AG20443 (cell line): ENCODE measurements around the gene PRKN.
"Not testable (repeated sequence)": the region's sequence is repeated elsewhere in the genome, so short reads cannot be mapped to it uniquely, and the experiment has no call there.

Experiments used
- DNase-seq: peaks from one replicate; pipeline ENCODE4 v3.0.0; 2012; ENCODE audit warnings: low spot score, mixed read lengths

The PRKN gene

DNA sequence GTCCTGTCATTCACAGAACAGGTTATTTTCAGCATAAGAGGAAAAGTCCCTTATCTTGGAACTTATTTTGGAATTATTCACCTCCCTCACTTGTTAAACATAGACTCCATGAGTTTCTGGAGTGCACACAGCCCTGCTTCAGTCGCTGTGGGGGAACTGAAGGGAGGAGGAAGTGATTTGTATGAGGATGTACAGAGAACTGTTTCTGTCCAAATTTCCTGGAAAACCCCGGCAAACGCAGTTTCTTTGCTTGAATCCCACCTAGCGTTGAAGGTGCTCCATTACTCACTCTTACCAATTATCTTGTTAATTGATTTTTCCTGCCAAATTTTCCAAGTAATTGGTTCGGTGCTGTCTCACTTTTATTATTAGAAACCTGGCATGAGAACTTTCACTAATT, 1375.7 kb downstream of the PRKN start:
- no peak for DNase-seq

DNA sequence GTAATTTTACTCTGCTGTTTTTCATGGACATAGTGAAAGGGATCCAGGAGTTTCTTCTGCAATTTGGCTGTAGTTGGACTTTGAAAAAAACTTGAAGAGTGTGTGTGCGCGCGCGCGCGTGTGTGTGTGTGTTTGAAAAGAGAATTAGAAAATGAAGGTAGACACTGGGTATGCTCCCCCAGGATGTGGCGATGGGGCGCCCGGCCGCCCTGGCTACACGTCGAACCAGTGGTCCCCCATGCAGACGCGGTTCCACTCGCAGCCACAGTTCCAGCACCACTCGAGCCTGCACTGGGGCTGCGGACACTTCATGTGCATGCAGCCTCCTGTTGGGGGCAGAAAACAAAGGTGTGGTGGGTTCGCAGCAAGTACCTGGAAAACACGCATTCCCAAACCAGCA, 1377.7 kb downstream of the PRKN start:
- DNase-seq, result no peak

DNA sequence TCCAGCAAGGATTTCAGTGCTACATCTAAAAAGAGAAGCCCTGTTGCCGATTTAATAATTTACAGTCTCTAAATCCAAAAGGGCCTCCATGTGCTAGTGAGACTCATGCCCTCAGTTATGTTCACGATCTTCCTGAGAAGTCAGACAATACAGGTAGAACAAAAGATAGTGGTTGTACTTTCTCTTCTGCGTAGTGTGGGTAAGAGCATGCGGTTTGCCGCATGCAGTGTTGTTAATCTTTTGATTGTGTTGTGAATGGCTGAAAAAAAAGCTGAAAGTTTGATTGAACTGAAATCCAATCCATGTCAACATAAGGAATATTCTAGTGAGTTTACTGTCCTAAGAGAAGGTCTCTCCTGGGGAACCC, 1379.0 kb downstream of the PRKN start:
- no peak for DNase-seq

DNA sequence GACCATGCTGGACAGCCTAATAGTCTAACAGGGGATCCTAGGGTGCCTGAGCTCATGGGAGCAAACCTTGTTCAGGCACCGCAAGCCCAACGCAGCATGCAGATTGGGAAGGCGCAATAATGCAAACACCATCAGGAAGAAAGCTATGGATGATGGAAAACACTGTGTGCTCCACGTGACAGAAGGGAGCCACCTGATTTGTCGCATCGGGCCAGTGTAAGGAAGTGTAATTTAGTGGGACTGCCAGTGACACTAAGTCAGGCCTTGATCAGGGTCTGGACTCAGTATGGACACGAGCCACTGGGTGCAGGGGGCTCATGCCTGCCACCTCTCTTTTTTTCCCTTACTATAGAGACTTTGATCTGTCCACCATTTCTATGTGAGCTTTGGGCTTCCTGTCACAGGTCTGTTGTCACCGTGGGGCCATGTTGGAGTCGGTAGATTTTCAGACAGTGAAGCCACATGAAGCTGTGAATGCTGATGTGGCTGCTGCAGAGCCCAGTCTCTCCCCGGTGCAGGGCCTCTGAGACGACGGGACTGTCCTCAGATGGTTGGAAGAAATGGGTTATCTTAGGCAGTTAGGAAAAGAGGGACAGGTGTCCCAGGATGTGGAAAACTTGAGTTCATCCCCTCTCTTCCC, 1379.5 kb downstream of the PRKN start:
- DNase-seq, result no peak

DNA sequence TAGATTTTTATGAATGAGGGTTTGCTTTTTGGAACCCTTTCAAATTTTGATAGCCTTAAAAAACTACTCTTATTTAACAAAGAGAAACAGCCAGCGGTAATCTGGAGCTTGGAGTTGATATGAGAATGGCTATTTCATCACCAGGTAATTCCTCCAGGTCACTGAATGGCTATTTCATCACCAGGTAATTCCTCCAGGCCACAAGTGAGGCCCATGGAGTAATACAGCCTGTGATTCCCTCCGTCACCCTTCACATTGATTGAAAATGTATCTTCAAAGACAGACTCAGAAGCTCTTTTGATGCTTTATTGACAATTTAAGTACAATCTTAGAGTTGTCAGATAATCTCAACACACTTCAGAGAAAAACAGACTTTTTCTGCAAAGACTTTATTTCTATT, 1380.4 kb downstream of the PRKN start:
- DNase-seq, result no peak

DNA sequence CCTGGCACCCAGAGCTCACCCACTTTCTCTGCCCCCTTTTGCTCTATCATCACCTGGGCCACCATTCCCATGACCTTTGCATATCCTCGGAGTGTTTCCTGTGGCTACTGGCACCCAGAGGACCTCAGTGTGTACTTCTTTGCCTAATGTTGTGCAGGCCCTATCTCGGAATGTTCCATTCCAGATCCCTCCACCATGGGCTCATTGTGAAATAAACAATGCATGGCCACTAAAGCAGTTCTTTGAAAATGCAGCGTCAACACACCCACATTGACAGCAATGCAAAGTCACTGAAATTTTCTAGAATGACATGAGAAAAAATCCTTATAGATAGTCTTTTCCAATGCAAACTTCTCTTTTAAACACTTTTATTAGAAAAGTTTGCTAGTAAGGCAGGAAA, 1380.8 kb downstream of the PRKN start:
- no peak for DNase-seq

DNA sequence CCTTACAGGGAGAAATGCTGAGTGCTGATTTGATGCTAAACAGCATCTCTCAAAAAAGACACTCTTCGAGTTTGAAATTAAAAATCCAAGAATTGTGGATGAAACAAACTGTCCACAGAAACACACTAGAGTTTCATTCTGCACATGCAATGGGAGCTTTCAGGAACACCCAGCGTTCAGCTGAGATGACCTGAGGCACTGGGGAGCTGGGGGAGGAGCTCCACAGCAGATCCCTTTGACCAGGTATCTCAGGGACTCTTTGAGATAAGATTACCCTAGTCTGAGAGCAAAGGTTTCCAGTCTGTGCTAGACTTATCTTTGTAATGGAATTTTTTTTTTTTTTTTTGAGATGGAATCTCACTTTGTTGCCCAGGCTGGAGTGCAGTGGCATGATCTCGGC, 1382.9 kb downstream of the PRKN start:
- DNase-seq, result no peak

DNA sequence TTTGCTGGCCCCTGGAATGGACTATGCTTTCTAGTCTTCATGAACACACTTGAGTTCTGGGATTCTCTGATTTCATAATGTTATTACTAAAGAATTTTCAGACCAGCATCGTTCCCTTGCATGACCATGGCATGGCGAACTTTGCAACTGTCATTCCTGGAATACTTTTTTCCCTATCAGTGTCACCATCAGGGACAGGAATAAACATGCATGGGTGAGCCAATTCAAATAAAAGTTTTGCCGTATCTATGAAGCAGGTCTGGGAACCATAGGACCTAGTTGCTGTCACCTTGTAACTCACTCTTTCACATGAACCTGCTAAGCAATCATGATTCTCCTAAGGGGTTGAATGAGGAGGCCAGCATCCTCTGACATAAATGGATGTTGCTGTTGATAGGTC, 1385.5 kb downstream of the PRKN start:
- no peak for DNase-seq

DNA sequence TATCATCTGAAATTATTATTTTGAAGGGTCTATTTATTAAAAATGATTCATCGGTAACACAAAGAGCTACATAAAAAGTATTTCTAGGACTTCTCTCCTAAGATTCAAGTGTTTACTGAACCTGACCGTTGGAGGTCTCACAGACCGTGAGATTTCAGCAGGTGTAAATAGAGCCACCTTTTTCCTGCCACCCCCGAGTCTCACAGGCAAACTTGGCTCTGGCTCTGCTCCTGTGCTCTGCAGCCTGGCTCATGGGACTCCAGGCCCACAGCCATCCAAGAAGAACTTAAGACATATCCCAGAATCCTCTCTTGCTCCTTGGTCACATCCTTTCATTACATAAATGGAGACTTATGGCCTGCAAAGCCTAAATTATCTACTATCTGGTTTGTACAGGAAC, 1385.9 kb downstream of the PRKN start:
- no peak for DNase-seq

DNA sequence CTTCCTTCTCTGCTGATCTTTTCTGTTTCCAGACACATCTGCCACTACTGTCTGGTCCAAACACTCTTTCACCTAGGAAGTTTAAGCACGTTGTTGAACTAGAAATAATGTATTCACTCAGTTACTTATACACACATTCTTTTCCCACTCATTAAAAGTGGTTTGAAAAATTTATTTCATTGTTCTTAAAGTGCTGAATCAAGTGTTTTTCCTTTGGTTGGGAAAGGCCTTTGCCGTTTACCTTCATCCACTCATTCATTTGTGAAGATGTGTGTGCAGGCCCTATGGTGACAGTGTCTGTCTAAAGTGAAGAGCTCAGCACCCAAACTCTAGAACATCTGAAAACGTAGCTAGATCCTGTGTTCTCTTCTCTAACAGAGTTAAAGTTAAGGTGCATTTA, 1389.6 kb downstream of the PRKN start:
- DNase-seq, result no peak

DNA sequence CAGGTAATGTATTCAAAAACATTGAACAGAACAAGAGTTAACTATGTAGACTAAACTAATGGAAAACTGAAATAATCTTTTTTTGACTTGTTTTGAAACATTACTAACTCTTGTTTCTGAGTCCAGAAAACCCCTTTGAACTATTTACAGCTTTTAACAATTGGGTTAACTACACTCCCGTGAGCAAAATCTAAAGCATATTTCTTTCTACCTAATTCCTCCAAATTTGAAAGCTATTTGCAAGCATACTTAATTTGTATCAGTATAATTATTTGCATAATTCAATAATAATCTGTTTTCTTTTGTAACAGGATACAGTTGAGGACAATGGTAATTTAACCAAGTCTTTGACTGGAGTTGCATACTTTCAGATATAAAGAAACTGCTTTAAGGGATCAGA, 1391.1 kb downstream of the PRKN start:
- DNase-seq, result no peak

DNA sequence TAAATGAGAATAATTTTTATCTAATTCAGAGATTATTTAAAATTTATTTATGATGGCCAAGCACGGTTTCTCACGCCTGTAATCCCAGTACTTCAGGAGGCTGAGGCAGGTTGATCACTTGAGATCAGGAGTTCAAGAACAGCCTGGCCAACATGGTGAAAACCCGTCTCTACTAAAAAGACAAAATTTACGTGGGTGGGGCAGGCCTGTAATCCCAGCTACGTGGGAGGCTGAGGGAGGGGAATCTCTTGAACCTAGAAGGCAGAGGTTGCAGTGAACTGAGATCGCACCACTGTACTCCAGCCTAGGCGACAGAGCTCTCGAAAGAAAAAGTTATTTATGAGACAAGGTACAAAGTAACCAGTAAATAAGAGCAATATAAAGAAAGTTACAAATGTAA, 1394.2 kb downstream of the PRKN start:
- no peak for DNase-seq

DNA sequence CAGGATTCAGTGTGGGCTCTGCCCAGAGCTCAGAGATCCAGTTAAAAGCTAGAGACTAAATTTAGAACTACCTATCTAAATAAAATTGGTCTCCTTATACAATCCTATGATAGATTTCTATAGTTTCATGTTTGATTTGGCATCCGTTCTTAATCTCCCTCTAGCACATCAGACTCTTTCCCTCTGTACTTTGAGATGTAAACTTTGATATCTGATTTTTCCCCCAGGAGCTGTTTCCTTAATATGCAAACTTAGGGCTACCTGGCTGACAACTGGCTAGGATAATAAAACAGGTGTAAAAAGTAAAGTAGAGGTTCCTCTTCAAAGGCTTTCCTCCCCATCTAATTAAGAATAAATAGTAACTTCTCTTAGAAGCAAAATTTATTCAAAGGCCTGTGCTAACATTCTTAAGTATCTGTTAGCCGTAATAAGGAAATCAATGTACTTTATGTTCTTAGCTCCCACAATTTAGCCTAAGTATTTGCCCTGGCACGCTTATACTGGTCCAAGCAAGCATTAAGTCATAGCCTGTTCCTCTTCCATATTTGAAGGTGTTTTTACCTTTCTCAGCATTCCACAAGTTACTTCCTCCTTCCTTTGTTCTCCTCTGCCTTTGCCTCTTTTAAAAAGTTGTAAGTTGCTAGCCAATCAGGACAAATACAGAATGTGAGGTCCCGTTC, 1396.0 kb downstream of the PRKN start:
- not testable (repeated sequence) for DNase-seq

DNA sequence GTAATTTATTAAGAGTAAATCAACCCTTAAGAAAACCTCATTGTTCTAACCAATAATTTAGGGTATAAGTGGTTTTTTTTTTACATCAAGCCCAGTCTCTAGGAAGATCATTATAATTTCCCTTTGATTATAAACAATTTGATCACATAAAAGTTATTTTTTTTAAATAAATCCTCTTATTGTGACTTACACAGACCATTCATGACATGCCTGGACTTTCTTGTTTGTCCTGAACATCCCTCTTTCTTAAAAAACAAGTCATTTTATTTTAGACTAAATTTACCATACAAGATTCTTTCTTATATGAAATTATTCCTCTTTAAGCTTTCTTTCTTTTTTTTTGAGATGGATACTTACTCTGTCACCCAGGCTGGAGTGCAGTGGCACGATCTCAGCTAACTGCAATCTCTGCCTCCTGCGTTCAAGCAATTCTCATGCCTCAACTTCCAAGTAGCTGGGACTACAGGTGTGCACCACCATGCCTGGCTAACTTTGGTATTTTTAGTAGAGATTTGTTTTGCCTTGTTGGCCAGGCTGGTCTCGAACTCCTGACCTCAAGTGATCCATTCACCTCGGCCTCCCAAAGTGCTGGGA, 1400.1 kb downstream of the PRKN start:
- DNase-seq, result no peak

DNA sequence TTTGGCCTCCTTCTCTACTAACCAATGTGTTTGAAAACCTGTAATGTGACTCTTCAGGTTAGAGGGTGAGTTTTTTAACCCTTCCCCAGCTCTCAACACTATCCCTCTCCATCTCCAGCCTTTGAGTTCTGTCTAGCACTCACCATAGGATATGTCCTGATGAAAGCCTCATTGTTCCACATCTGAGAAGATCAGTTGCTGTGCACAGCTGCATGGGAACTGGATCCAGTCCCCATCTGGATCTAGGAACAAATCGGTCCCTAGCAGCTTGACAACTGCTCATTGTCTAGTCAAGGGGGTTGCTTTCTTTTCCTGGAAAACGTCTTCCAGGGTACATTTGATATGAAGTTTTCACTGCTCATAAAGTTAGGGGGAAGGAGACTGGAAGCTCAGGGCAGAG, 1408.3 kb downstream of the PRKN start:
- DNase-seq, result no peak

DNA sequence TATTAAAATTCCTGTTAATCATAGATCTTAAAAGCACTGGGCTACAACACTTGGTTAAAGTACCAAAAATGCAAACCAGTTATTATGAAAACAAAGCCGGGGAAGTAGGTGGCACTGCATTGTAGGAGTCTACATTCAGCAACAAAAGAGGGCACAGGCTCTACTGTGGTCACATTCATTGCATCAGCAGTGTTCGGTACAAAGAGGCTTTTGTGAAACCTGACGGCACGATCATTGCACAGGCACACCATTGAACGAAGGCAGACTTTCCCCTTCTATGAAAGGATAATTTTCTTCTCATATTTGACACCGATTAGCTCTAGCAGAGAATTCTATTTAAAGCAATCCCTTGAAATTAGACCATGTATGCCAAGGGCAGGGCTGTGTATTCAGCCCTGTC, 1409.1 kb downstream of the PRKN start:
- no peak for DNase-seq

DNA sequence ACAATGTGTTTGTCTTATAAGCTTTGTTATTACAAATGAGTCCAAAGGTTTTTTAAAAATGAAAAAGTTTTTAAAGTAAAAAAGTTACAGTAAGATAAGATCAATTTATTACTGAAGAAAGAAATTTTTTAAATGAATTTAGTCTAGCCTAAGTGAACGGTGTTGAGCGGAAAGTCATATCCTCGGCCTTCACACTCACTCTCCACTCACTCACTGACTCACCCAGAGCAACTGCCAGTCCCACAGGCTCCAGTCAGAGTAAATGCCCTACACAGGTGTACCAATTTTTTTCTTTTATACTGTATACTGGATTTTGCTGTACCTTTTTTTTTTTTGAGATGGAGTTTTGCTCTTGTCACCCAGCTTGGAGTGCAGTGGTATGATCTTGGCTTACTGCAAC, 1411.0 kb downstream of the PRKN start:
- no peak for DNase-seq

DNA sequence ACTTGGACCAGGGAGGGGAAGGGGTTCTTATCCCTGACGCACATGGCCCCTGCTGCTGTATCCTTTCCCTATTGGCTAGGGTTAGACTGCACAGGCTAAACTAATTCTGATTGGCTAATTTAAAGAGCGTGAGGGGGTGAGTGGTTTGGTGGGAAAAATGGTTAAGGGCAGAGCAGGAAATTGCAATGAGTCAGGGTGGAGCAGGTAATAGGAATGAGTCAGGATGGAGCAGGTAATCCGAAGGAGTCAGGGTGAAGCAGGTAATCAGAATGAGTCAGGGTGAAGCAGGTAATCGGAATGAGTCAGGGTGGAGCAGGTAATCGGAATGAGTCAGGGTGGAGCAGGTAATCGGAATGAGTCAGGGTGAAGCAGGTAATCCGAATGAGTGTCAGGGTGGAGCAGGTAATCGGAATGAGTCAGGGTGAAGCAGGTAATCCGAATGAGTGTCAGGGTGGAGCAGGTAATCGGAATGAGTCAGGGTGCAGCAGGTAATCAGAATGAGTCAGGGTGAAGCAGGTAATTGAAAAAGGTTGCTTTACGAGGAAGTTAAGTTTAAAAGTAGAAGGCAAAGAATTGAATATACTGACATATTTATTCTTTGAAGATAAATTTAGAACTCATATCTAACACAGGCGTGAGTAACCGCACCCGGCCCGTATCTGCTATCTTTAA, 1412.2 kb downstream of the PRKN start:
- not testable (repeated sequence) for DNase-seq

DNA sequence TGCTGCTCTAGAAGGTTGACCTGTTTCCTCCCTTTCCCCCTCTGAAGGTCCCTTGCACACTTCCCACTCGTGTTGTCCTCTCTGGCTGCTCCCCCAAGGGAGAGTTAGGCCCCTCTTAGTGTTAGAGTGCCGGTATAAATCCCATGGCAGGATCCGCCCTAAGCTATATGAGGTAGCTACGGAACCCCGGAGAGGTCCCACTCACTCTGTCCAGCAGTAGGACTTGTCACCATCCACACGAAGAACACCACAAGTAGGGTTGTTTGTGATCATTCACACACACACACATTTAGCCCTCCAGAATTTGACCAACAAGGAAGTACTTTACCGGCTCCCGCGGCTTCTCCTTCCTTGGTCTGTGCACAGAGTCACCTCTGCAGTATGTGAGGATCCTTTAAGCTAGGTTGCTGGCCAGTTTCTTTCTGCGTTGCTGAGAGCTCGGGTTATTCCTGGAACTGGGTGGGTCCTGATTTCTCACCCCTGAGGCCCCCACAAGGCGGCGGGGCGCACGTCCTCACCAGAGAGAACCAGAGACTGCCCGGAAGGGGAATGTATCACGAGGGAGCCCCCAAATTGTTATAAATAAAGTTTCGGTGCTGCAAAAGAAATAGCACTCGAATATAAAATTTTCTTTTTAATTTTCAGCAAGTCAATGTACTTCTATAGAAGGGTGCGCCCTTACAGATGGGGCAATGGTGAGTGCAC, 1412.9 kb downstream of the PRKN start:
- DNase-seq, result not testable (repeated sequence)

DNA sequence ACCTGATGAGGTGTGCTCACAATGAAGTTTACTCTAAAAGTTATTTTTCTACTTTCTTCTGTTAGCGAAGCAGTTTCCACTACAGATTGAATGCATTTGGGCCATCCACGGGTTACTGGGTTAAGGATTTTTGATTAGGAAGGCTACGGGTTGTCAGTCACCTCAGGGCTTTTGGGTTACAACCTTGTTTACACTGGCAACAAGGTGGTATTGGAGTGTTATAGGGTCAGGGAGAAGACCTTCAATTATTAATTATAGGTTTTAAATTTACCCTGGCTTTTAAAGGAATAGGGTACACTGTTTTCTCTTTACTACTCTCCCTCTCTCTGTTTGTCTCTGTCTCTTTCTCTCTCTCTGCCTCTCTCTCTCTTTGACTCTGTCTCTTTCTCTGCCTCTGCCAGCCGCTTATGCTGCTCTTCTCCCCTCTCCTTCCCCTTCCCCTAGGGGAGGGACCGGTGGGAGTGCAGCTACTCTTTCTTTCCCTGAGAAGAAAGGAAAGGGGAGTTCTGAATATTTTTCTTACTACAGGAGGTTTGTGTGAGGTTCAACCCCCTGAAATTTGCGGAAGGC, 1413.5 kb downstream of the PRKN start:
- no peak for DNase-seq

DNA sequence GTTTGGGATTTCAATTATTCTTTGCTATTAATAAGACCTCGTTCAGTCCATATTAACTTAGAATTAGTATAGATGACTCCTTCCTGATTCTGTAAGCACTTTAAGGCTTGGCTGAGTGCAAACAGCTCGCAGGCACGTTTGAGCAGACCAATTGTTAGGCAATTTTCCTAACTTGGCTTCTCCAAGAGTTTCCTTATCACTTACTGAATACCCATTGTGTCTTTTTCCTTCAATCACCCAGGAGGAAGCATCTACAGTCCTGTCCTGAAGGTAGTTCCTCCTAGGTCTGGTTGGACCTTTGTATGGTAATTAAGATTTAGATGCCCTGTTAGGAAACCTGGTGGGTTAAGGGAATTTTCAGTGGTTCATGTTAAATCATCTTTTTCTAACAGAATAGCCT, 1414.1 kb downstream of the PRKN start:
- not testable (repeated sequence) for DNase-seq

DNA sequence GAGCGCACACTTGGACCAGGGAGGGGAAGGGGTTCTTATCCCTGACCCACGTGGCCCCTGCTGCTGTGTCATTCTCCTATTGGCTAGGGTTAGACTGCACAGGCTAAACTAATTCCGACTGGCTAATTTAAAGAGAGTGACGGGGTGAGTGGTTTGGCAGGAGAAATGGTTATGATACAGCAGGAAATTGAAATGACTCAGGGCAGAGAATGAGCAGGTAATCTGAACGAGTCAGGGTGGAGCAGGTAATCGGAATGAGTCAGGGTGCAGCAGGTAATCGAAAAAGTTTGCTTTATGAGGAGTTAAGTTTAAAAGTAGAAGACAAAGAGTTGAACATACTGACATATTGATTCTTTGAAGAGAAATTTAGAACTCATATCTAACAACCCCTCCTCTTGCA, 1417.8 kb downstream of the PRKN start:
- DNase-seq, result not testable (repeated sequence)
